Brain microvascular endothelial cell (primary cell): ENCODE results near the gene CNST.
"Not testable (repeated sequence)": the region's sequence is repeated elsewhere in the genome, so short reads cannot be mapped to it uniquely, and the experiment has no call there.

ENCODE experiments used
- DNase-seq: peaks from one replicate; pipeline ENCODE4 v3.0.0-alpha.2; 2020
- H3K27ac ChIP-seq: fragments of 250-450 bp; sonication (Bioruptor Pico); 2 replicates; pipeline ENCODE4 v1.5.1; 2020; ENCODE audit warnings: mild to moderate bottlenecking, moderate library complexity
- H3K27me3 ChIP-seq: fragments of 250-450 bp; sonication (Bioruptor Pico); replicated peaks from 2 replicates; pipeline ENCODE4 v1.5.1; 2020; ENCODE audit warnings: mild to moderate bottlenecking
- H3K36me3 ChIP-seq: fragments of 250-450 bp; sonication (Bioruptor Pico); replicated peaks from 2 replicates; pipeline ENCODE4 v1.5.1; 2020; ENCODE audit warnings: mild to moderate bottlenecking
- H3K4me3 ChIP-seq: 2 replicates; pipeline ENCODE4 v1.5.1; 2011; ENCODE audit warnings: low read depth, mild to moderate bottlenecking, control low read depth, low read length, moderate library complexity
- CTCF ChIP-seq: IDR thresholded peaks from 2 replicates; pipeline ENCODE4 v1.5.1; 2011; ENCODE audit warnings: low read depth, mild to moderate bottlenecking, moderate library complexity, low read length, control low read depth, inconsistent platforms; ENCODE audit errors: missing control alignments
- in situ Hi-C: cut with HindIII; loops from 2 replicates; pipeline ENCODE4 v1.10.0; 2017; ENCODE audit warnings: low sequenced_read_pairs, low pct_ligation_motif_present

The CNST gene

GRCh38 chr1:246705368-246705767 is 139.1 kb downstream of the CNST start:
- TF ChIP-seq CTCF: no peak
- peak overlapping the region; percentile 91 for H3K27ac ChIP-seq
- H3K27me3 ChIP-seq: no peaks in the 10 kb centered on the region
- H3K4me3 ChIP-seq: no peak overlapping the region
- in situ Hi-C loops: no loop called here
- DNase-seq: peak; percentile 81
- H3K36me3 ChIP-seq: no peaks in the 10 kb centered on the region

GRCh38 chr1:246708166-246708565 is 141.9 kb downstream of the CNST start:
- no peak for TF ChIP-seq CTCF
- Histone ChIP-seq H3K4me3 (no peak overlapping the region), H3K27me3 (no peaks in the 10 kb centered on the region), H3K36me3 (no peaks in the 10 kb centered on the region), H3K27ac (no peak overlapping the region)
- in situ Hi-C loops: no loop called here
- DNase-seq: no peak

- H3K36me3 ChIP-seq: no peaks in the 10 kb centered on the region
- no peak for TF ChIP-seq CTCF
- no peaks in the 10 kb centered on the region for H3K27me3 ChIP-seq
- H3K27ac ChIP-seq: no peak overlapping the region
- in situ Hi-C loops: no loop called here
- no peak for DNase-seq
- no peak overlapping the region for H3K4me3 ChIP-seq
Observed at GRCh38 chr1:246709196-246709595, 142.9 kb downstream of the CNST start.

- in situ Hi-C loops: no loop called here
- DNase-seq: no peak
- Histone ChIP-seq H3K27me3 (no peaks in the 10 kb centered on the region), H3K27ac (no peak overlapping the region), H3K36me3 (no peaks in the 10 kb centered on the region), H3K4me3 (no peak overlapping the region)
- TF ChIP-seq CTCF: no peak
Observed at GRCh38 chr1:246709835-246710234, 143.6 kb downstream of the CNST start.

- Histone ChIP-seq H3K27me3 (no peaks in the 10 kb centered on the region), H3K4me3 (no peak overlapping the region), H3K27ac (no peak overlapping the region), H3K36me3 (no peaks in the 10 kb centered on the region)
- no peak for TF ChIP-seq CTCF
- DNase-seq: no peak
- in situ Hi-C loops: no loop called here
Observed at GRCh38 chr1:246711548-246712003, 145.3 kb downstream of the CNST start.

- DNase-seq, H3K27ac ChIP-seq, H3K27me3 ChIP-seq, in situ Hi-C loops, H3K4me3 ChIP-seq, H3K36me3 ChIP-seq: not testable (repeated sequence)
Observed at GRCh38 chr1:246712428-246712827, 146.2 kb downstream of the CNST start.
